Liver (tissue), 9 donors: ENCODE data around the gene CARD8. TPM values are rescaled to one million over a fixed set of nuclear protein-coding genes. Genes with fewer than 3 reads are reported as not detected.

Experiments used
- DNase-seq: peaks from one replicate; pipeline ENCODE4 v3.0.0-alpha.2; 2017; ENCODE audit warnings: low spot score
- H3K27ac ChIP-seq, 2 donors: one replicate each; pipeline ENCODE4 v1.7.0; 2013; ENCODE audit warnings: inconsistent platforms in 2 of 2, low read length in 2 of 2, control low read depth in 1 of 2, low read depth in 1 of 2, mild to moderate bottlenecking in 1 of 2
- H3K27me3 ChIP-seq, 4 donors: one replicate each; pipeline versions ENCODE4 v1.6.1 to v1.7.0; 2013; ENCODE audit warnings: low read length in 3 of 4, inconsistent platforms in 1 of 4, mild to moderate bottlenecking in 1 of 4, moderate library complexity in 1 of 4; ENCODE audit not compliant: control insufficient read depth in 4 of 4, insufficient read depth in 4 of 4
- H3K36me3 ChIP-seq, 4 donors: one replicate each; pipeline versions ENCODE4 v1.6.1 to v1.7.0; 2013; ENCODE audit warnings: low read length in 3 of 4, mild to moderate bottlenecking in 3 of 4, low read depth in 1 of 4, moderate library complexity in 1 of 4; ENCODE audit not compliant: control insufficient read depth in 4 of 4, insufficient read depth in 3 of 4
- H3K4me1 ChIP-seq, 4 donors: one replicate each; pipeline versions ENCODE4 v1.6.1 to v1.7.0; 2013; ENCODE audit warnings: low read length in 3 of 4, mild to moderate bottlenecking in 3 of 4, moderate library complexity in 1 of 4; ENCODE audit not compliant: control insufficient read depth in 4 of 4, insufficient read depth in 4 of 4
- H3K4me3 ChIP-seq, 3 donors: one replicate each; pipeline versions ENCODE4 v1.6.1 to v1.7.0; 2013; ENCODE audit warnings: low read length in 3 of 3, control low read depth in 1 of 3, low read depth in 1 of 3, mild to moderate bottlenecking in 1 of 3
- H3K9ac ChIP-seq, 2 donors: one replicate each; pipeline ENCODE4 v1.7.0; 2013; ENCODE audit warnings: low read length in 2 of 2, mild to moderate bottlenecking in 2 of 2, moderate library complexity in 2 of 2, control low read depth in 1 of 2, low read depth in 1 of 2
- H3K9me3 ChIP-seq, 4 donors: one replicate each; pipeline versions ENCODE4 v1.6.1 to v1.7.0; 2013; ENCODE audit warnings: low read length in 3 of 4; ENCODE audit not compliant: control insufficient read depth in 4 of 4
- EGR1 ChIP-seq, 2 donors: IDR thresholded peaks; 2 replicates each; pipeline ENCODE4 v1.6.1; 2016 to 2018; ENCODE audit warnings: antibody characterized with exemption in 2 of 2, low read depth in 2 of 2
- FOXA1 ChIP-seq: IDR thresholded peaks from 2 replicates; pipeline ENCODE4 v1.6.1; 2016; ENCODE audit warnings: antibody characterized with exemption
- FOXA2 ChIP-seq: IDR thresholded peaks from 2 replicates; pipeline ENCODE4 v1.6.1; 2016; ENCODE audit warnings: antibody characterized with exemption
- GABPA ChIP-seq, 2 donors: IDR thresholded peaks in 1 of 2; conservative IDR thresholded peaks in 1 of 2; 2 replicates each; pipeline ENCODE4 v1.6.1; 2016; ENCODE audit warnings: antibody characterized with exemption in 2 of 2, mild to moderate bottlenecking in 1 of 2, moderate library complexity in 1 of 2
- HNF4A ChIP-seq, 2 donors: conservative IDR thresholded peaks; 2 replicates each; pipeline ENCODE4 v1.6.1; 2016; ENCODE audit warnings: antibody characterized with exemption in 2 of 2, mild to moderate bottlenecking in 2 of 2
- HNF4G ChIP-seq: IDR thresholded peaks from 2 replicates; pipeline ENCODE4 v1.6.1; 2016; ENCODE audit warnings: antibody characterized with exemption
- JUND ChIP-seq, 2 donors: IDR thresholded peaks; 2 replicates each; pipeline ENCODE4 v1.6.1; 2016; ENCODE audit warnings: antibody characterized with exemption in 2 of 2
- NR2F2 ChIP-seq: IDR thresholded peaks from 2 replicates; pipeline ENCODE4 v1.6.1; 2016; ENCODE audit warnings: antibody characterized with exemption
- RAD21 ChIP-seq, 2 donors: IDR thresholded peaks; 2 replicates each; pipeline ENCODE4 v1.6.1; 2016; ENCODE audit warnings: antibody characterized with exemption in 2 of 2, mild to moderate bottlenecking in 2 of 2
- SP1 ChIP-seq: IDR thresholded peaks from 2 replicates; pipeline ENCODE4 v1.6.1; 2018; ENCODE audit warnings: antibody characterized with exemption, mild to moderate bottlenecking
- TAF1 ChIP-seq: conservative IDR thresholded peaks from 2 replicates; pipeline ENCODE4 v1.6.1; 2016; ENCODE audit warnings: antibody characterized with exemption, mild to moderate bottlenecking
- YY1 ChIP-seq: IDR thresholded peaks from 2 replicates; pipeline ENCODE4 v1.6.1; 2016; ENCODE audit warnings: antibody characterized with exemption, mild to moderate bottlenecking
- WGBS: extraction: QIAGEN DNeasy Blood & Tissue Kit; methylation state at CpG from one replicate; pipeline ENCODE4 v1.1.7; 2013; 5-methylcytosine and 5-hydroxymethylcytosine counted together
- polyA plus RNA-seq, 2 donors: library from polyadenylated mRNA; stranded (reverse) in 1 of 2; unstranded in 1 of 2; fragments of 200-250 nt in 1 of 2; fragments of >200 nt in 1 of 2; fragmentation: Nextera tagmentation in 1 of 2; extraction: Ambion mirVana in 1 of 2; gene quantifications; one replicate each; pipeline versions ENCODE4 v1.2.1 to v1.2.3, GENCODE V29; 2013 to 2015
- total RNA-seq, 2 donors: library from RNA; depleted of rRNA; stranded (reverse); fragments of >200 nt; gene quantifications; one replicate each; pipeline ENCODE4 v1.2.3, GENCODE V29; 2014
- TF ChIP-seq, protein P1 (sequence below): IDR thresholded peaks from 2 replicates; pipeline ENCODE4 v1.6.1; 2016; ENCODE audit warnings: antibody characterized with exemption, mild to moderate bottlenecking
- TF ChIP-seq, protein P2 (sequence below): IDR thresholded peaks from 2 replicates; pipeline ENCODE4 v1.6.1; 2016; ENCODE audit warnings: antibody characterized with exemption
- TF ChIP-seq, protein P3 (sequence below): IDR thresholded peaks from 2 replicates; pipeline ENCODE4 v1.6.1; 2016; ENCODE audit warnings: antibody characterized with exemption
- TF ChIP-seq, protein P4 (sequence below): fragments of 150-350 bp; IDR thresholded peaks from 2 replicates; pipeline ENCODE4 v1.5.1; 2017; ENCODE audit warnings: improper control_type of control experiment, low read depth, low read length; ENCODE audit not compliant: missing input control
- TF ChIP-seq, protein P5 (sequence below): IDR thresholded peaks from 2 replicates; pipeline ENCODE4 v1.6.1; 2016; ENCODE audit warnings: antibody characterized with exemption
- donor health status: healthy.
- donor health status: healthy.
- donor health status: healthy.
- donor health status: healthy.
- donor health status: healthy.

CARD8 gene
- total and polyA plus RNA-seq, 4 donors, result 9.4 to 36.3 (median 22.4) TPM

DNA sequence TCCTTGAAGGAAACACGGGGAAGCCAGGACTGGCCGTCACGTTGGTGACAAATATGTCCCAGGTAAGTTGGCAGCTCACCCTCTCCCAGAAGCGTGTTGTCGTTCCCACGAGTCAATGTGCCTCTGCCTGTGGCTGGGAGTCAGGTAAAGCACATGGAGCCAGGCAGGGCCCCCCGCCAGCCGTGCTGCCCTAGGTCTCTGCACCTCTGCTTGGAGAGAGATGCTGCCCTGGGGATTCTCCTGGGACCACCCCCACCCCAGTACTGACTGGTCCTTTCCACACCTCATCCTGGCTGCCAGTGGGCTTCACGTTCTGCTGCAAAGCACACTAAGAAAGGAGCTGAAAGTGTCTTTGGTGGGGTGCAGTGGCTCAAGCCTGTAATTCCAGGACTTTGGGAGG, 24.0 kb upstream of the CARD8 start:
- DNase-seq, result no peak
- Histone ChIP-seq H3K27ac (no peak overlapping the region), H3K4me1 (no peaks in the 10 kb centered on the region), H3K9ac (no peak overlapping the region), H3K4me3 (no peak overlapping the region), H3K9me3 (peaks cover 0 to 6% (median 5%) of the 10 kb centered on the region in 4 donors), H3K27me3 (no peaks in the 10 kb centered on the region), H3K36me3 (peaks cover 0 to 3% (median 0%) of the 10 kb centered on the region in 4 donors)
- 80% methylated on average over 9 of the region's 9 CpGs for WGBS
- TF ChIP-seq, protein P1, sequence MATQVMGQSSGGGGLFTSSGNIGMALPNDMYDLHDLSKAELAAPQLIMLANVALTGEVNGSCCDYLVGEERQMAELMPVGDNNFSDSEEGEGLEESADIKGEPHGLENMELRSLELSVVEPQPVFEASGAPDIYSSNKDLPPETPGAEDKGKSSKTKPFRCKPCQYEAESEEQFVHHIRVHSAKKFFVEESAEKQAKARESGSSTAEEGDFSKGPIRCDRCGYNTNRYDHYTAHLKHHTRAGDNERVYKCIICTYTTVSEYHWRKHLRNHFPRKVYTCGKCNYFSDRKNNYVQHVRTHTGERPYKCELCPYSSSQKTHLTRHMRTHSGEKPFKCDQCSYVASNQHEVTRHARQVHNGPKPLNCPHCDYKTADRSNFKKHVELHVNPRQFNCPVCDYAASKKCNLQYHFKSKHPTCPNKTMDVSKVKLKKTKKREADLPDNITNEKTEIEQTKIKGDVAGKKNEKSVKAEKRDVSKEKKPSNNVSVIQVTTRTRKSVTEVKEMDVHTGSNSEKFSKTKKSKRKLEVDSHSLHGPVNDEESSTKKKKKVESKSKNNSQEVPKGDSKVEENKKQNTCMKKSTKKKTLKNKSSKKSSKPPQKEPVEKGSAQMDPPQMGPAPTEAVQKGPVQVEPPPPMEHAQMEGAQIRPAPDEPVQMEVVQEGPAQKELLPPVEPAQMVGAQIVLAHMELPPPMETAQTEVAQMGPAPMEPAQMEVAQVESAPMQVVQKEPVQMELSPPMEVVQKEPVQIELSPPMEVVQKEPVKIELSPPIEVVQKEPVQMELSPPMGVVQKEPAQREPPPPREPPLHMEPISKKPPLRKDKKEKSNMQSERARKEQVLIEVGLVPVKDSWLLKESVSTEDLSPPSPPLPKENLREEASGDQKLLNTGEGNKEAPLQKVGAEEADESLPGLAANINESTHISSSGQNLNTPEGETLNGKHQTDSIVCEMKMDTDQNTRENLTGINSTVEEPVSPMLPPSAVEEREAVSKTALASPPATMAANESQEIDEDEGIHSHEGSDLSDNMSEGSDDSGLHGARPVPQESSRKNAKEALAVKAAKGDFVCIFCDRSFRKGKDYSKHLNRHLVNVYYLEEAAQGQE, result no peak
- no peak for TF ChIP-seq RAD21 (IDR thresholded peaks at IDR 0.05)
- TF ChIP-seq SP1, result no peak
- TF ChIP-seq, protein P2, sequence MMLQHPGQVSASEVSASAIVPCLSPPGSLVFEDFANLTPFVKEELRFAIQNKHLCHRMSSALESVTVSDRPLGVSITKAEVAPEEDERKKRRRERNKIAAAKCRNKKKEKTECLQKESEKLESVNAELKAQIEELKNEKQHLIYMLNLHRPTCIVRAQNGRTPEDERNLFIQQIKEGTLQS, result no peak
- TF ChIP-seq EGR1 (IDR thresholded peaks at IDR 0.05; ENCODE audit: low read depth in 2 of 2), result no peak
- no peak for TF ChIP-seq JUND (IDR thresholded peaks at IDR 0.05)
- no peak for TF ChIP-seq HNF4G
- TF ChIP-seq, protein P3, sequence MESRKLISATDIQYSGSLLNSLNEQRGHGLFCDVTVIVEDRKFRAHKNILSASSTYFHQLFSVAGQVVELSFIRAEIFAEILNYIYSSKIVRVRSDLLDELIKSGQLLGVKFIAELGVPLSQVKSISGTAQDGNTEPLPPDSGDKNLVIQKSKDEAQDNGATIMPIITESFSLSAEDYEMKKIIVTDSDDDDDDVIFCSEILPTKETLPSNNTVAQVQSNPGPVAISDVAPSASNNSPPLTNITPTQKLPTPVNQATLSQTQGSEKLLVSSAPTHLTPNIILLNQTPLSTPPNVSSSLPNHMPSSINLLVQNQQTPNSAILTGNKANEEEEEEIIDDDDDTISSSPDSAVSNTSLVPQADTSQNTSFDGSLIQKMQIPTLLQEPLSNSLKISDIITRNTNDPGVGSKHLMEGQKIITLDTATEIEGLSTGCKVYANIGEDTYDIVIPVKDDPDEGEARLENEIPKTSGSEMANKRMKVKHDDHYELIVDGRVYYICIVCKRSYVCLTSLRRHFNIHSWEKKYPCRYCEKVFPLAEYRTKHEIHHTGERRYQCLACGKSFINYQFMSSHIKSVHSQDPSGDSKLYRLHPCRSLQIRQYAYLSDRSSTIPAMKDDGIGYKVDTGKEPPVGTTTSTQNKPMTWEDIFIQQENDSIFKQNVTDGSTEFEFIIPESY, result no peak
- no peak for TF ChIP-seq NR2F2
- TF ChIP-seq GABPA (IDR thresholded peaks at IDR 0.05 in 1 of 2, conservative IDR thresholded peaks at IDR 0.05 in 1 of 2), result no peak
- no peak for TF ChIP-seq HNF4A (conservative IDR thresholded peaks at IDR 0.05)
- no peak for TF ChIP-seq YY1

DNA sequence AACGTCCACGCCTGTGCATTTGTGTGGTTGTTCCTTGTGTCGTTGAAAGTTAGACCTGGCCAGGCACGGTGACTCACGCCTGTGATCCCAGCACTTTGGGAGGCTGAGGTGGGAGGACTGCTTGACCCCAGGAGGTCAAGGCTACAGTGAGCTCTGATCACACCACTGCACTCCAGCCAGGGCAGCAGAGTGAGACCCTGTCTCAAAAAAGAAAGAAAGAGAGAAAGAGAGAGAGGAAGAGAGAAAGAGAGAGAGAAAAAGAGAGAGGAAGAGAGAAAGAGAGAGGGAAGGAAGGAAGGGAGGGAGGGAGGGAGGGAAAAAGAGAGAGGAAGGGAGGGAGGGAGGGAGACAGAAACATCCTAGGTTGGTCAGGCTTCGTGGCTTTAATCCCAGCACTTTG, 19.2 kb upstream of the CARD8 start:
- H3K4me1 ChIP-seq, result peaks cover 5 to 11% (median 9%) of the 10 kb centered on the region in 4 donors
- WGBS, result 79% methylated on average over 6 of the region's 6 CpGs
- no peak for TF ChIP-seq TAF1
- TF ChIP-seq EGR1 (IDR thresholded peaks at IDR 0.05; ENCODE audit: low read depth in 2 of 2), result no peak
- TF ChIP-seq, protein P4, sequence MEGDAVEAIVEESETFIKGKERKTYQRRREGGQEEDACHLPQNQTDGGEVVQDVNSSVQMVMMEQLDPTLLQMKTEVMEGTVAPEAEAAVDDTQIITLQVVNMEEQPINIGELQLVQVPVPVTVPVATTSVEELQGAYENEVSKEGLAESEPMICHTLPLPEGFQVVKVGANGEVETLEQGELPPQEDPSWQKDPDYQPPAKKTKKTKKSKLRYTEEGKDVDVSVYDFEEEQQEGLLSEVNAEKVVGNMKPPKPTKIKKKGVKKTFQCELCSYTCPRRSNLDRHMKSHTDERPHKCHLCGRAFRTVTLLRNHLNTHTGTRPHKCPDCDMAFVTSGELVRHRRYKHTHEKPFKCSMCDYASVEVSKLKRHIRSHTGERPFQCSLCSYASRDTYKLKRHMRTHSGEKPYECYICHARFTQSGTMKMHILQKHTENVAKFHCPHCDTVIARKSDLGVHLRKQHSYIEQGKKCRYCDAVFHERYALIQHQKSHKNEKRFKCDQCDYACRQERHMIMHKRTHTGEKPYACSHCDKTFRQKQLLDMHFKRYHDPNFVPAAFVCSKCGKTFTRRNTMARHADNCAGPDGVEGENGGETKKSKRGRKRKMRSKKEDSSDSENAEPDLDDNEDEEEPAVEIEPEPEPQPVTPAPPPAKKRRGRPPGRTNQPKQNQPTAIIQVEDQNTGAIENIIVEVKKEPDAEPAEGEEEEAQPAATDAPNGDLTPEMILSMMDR, result no peak
- TF ChIP-seq, protein P5, sequence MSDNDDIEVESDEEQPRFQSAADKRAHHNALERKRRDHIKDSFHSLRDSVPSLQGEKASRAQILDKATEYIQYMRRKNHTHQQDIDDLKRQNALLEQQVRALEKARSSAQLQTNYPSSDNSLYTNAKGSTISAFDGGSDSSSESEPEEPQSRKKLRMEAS, result no peak
- TF ChIP-seq GABPA (IDR thresholded peaks at IDR 0.05 in 1 of 2, conservative IDR thresholded peaks at IDR 0.05 in 1 of 2), result no peak
- TF ChIP-seq, protein P1, result no peak
- no peak for TF ChIP-seq RAD21 (IDR thresholded peaks at IDR 0.05)
- TF ChIP-seq, protein P3, result no peak
- TF ChIP-seq SP1, result no peak
- TF ChIP-seq, protein P2, result no peak
- TF ChIP-seq FOXA2, result no peak
- TF ChIP-seq NR2F2, result no peak
- TF ChIP-seq FOXA1, result no peak
- no peak overlapping the region for H3K27ac ChIP-seq
- DNase-seq, result no peak
- no peak overlapping the region for H3K9ac ChIP-seq
- no peaks in the 10 kb centered on the region for H3K9me3 ChIP-seq
- no peaks in the 10 kb centered on the region for H3K27me3 ChIP-seq
- no peaks in the 10 kb centered on the region for H3K36me3 ChIP-seq
- H3K4me3 ChIP-seq, result no peak overlapping the region
